Erythroblast (primary cell): ENCODE data around the gene LAMP1.
A peak's percentile ranks its signal among the peaks of the same experiment; 100 is the strongest.
"Not testable (repeated sequence)": the region's sequence is repeated elsewhere in the genome, so short reads cannot be mapped to it uniquely, and the experiment has no call there.

Source experiments
- DNase-seq, 2 experiments: peaks; one replicate each; lab custom pipeline; 2025; lab: John Stamatoyannopoulos, UW
- GATA1 ChIP-seq: IDR thresholded peaks from 2 replicates; pipeline ENCODE4 v1.6.1; 2011; ENCODE audit warnings: low read depth, mild to moderate bottlenecking, control low read depth, low read length, moderate library complexity
- POLR2A ChIP-seq: IDR thresholded peaks from 2 replicates; pipeline ENCODE4 v1.6.1; 2011; ENCODE audit warnings: mild to moderate bottlenecking, low read length

Gene LAMP1

DNA sequence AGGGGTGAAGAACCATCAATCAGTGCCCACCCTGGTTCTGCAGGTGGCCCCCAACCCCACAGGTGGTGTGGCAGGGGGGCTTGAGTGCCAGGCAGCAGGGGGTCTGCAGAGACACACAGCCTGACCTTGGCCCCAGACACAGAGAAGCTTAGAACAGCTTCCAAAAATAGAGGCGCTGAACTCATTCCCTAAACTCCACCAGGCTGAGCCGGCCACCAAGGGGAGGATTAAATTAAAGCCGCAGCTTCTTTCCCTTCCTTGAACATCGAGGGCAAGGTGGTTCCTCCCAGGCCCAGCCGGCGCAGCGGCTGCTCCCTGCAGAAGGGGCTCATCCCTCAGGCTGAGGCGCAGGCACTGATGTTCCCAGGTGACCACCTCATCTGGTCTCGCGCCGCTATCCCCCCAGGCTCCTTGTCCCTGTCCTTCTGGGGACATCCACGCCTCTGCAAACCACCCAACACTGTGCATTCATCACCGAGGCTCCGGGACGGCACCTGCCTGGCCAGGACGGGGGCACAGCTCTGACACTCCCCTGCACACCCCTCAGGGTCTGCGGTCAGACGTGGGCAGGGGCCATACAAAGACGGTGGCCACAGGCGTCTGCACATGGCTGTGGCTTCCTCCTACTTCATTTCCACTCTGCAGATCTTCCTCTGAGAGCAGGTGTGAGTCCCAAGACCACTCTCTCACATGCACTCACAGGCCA is 30.9 kb downstream of the LAMP1 start:
- TF ChIP-seq POLR2A (no peak), GATA1 (no peak)
- no peak for DNase-seq

DNA sequence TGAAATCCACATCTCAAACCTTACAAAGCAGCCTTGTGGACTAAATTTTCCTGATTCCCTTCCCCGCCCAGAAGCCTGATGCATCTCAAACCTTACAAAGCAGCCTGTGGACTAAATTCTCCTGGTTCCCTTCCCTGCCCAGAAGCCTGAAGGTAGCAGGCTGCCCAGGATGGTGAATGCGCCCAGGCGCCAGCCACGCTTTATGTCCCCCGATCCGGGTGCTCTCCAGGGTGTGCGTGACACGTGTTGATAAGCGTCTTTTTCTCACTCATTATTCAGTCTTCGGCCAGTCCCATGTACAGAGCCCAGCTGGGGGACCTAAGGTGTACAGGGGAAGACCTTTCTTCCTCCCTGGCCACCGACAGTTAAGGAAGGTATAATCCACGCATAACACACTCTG is 31.8 kb downstream of the LAMP1 start:
- DNase-seq = no peak
- TF ChIP-seq POLR2A = no peak
- TF ChIP-seq GATA1 = no peak

DNA sequence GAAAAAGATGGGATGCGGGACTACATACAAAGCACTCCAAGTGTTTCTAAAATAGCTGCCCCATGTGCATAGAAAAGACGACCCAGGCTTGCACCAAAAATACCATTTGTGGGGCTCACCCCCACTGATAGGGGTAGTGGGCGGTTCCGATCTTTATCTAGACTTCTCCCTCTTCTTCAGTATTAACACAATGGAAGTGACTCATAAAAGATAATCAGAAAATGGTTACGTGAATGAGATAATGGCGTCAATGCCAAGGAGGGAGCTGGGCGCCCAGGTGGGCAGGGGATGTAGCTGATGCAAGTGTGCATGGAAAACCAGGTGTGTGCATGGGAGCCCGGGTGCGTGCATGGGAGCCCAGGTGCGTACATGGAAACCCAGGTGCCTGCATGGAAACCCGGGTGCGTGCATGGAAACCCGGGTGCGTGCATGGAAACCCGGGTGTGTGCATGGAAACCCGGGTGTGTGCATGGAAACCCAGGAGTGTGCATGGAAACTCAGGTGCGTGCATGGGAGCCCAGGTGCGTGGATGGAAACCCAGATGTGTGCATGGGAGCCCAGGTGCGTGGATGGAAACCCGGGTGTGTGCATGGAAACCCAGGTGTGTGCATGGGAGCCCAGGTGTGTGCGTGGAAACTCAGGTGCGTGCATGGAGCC is 32.7 kb downstream of the LAMP1 start:
- peak in 1 of 2 experiments; percentile 41 for DNase-seq

DNA sequence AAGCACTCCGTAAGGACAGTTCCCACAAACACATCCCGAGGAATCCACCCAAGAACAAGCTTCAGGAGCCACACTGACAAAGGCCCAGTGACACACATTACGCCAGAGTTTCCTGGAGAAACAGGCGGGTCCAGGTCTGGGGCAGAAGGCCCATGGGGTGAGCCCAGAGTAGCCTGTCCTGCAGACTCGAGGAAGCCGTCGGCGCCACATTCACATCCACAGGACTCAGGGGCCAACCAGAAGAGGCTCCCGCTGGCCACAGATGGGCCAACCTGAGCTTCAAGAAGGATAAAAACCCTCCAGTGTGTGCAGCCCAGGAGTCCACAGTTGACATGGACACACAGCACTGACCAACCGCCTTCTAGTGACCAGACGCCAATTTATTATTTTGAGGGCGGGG is 35.6 kb downstream of the LAMP1 start:
- TF ChIP-seq POLR2A = no peak
- no peak for TF ChIP-seq GATA1
- no peak for DNase-seq

More for the DNA sequence above, 32.7 kb downstream of the LAMP1 start:
- no peak for TF ChIP-seq GATA1
- no peak for TF ChIP-seq POLR2A

DNA sequence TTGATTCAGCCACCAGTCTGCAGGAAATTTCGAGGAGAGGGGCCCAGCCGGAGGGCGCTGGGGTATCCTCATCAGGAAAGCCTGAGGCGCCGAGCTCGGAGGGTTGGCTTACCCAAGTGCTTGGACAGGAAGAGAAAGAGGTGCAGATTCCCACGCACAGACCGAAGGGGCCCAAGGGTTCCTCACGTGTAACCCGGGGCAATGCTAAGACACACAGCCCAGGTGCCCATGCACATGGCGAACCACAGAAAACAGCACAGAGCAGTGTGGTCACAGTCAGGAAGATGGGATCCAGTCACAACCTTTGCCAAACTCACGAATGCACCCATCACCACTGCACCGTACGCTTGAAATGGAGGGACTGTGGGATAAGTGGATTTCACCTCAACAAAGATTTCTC is 36.0 kb downstream of the LAMP1 start:
- no peak for TF ChIP-seq GATA1
- DNase-seq = no peak

DNA sequence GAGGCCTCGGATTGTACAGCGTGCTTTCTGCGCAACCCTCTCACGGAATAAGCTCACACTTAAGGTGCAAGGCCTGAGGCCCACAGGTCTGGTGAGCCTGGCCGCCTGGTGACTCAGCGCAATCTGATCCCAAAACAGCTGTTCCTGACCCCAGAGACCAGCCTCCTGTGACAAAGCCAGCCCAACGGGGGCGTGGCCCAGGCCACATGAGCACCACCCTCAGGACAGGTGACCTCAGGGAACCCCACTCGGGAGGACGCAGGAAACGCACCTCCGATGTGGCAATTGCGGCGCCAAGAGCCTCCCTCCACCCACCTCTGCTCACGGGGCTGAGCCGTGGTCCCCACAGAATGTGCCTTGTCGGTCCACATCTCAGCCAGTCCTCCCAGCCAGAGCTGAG is 40.5 kb downstream of the LAMP1 start:
- TF ChIP-seq GATA1 = no peak
- no peak for TF ChIP-seq POLR2A
- DNase-seq = no peak

DNA sequence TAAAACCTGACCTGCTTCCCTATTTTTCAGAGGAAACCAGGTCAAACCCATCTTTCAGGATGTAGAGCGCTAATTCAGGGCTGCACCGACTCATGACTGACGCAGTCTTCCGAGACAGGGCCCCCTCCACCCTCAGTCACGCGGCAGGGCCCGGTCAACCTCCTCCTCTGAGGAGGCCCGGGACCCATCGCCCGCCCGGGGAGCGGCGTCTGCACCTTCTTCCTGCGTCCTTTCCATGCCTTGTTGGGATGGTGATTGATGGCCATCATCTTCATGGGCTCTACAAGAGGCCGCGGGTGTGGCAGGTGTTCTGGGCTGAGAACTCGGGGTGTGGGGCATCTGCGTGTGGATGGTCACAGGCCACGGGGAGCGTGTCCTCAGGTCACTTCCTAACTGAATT is 40.9 kb downstream of the LAMP1 start:
- no peak for DNase-seq
- TF ChIP-seq POLR2A (no peak), GATA1 (no peak)

DNA sequence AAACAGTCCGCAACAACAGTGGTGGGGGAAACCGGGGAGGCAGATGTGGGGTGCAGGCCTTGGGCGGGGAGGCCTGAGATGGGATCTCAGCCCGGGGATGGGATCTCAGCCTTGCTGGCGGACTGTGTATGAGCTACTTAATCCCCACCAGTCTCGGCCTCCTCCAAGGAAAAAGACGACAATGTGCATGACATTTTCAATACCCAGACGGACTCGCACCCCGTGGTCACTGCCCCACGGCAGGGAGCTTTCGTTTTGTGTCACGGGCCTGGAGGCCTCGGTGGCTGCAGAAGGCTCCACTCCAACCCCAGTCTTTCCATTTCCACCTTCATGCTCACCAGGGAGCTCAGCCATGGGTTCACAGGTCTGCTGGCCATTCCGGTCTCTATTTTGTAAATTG is 41.4 kb downstream of the LAMP1 start:
- no peak for DNase-seq

DNA sequence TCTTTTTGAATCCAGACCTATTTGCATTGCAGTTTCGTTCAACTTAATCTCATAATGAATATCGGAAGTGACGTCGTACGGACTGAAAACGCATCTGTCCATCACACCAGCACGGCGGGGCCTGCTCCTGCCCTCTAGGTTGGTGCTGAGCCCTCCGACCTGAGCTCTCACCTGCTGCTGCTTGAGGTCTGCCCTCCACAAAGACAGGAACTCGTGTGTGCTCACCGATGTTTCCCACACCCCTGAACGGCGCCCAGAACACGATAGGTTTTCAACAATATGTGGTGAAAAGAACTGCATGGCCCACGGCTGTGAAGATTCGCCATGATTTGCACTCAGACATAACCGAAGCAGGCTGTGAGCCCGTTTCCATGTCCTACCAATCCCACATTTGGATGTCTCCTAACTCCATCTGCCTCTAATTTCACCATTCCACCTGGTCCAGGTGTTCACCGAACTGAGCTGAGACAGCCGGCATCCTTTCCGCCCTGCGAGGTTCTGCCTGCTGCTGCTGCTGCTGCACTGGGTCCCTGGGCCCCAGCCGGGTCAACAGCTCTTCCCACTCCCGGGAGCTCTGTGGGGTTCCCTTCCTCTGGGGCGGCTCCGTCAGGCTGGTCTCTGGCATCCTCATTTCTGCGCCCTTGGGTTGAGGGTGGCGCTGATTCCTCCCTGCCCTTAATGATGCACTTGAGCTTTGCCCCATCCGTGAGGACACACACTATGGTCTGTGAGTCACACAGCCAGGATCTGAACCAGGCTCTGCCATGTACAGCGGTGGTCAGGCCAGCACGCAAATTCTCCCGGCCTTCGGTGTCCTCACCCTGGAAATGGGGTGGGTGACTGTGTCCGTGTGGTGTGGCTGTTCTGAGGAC is 46.0 kb downstream of the LAMP1 start:
- no peak for TF ChIP-seq GATA1
- no peak for TF ChIP-seq POLR2A
- no peak for DNase-seq

More for the DNA sequence above, 41.4 kb downstream of the LAMP1 start:
- no peak for TF ChIP-seq POLR2A
- no peak for TF ChIP-seq GATA1

DNA sequence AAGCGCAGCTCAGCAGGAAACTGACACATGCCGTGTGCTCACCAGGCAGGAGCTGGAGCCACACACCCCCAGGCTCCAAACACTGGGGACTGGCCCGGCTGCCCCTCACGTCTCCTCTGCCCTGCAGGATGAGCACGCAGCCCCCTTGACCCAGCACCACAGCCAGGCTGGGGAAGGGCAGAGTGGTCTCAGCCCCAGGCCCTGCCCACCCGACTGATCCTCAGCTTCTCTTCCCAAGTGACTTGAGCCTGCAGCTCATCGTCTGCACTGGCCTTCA is 46.6 kb downstream of the LAMP1 start:
- no peak for DNase-seq
- no peak for TF ChIP-seq POLR2A
- no peak for TF ChIP-seq GATA1

DNA sequence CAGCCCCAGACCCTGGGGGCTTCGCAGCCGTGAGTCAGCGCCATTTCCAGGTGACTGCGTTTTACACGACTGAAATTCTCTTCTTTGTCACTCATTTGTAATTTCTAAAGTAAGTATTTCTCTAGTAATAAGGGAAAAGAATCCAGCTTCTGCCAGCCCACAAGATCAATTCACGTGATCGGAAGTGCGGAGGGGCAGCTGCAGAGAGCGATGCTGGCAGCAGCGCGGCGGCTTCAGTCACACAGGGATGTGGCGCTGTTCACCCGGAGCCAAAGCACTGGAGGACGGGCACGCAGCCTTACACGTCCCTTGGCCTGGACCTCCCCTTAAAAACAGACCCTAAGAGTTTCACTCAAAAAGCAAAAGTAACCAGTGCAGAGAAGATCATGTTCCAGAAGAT is 48.4 kb downstream of the LAMP1 start:
- DNase-seq = no peak
- no peak for TF ChIP-seq GATA1
- TF ChIP-seq POLR2A = no peak

DNA sequence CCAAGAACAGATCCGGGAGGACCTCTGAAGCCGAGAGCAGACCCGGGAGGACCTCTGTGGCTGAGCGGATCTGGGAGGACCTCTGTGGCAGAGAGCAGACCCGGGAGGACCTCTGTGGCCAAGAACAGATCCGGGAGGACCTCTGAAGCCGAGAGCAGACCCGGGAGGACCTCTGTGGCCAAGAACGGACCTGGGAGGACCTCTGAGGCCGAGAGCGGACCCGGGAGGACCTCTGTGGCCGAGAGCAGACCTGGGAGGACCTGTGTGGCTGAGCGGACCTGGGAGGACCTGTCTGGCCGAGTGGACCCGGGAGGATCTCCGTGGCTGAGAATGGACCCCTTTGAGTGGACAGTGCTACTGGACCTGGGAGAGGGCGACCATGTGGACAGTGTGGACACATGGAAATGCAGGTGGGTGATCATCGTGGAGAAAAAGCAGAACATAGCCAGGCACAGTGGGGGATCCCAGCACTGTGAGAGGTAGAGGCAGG is 50.7 kb downstream of the LAMP1 start:
- DNase-seq = not testable (repeated sequence)

DNA sequence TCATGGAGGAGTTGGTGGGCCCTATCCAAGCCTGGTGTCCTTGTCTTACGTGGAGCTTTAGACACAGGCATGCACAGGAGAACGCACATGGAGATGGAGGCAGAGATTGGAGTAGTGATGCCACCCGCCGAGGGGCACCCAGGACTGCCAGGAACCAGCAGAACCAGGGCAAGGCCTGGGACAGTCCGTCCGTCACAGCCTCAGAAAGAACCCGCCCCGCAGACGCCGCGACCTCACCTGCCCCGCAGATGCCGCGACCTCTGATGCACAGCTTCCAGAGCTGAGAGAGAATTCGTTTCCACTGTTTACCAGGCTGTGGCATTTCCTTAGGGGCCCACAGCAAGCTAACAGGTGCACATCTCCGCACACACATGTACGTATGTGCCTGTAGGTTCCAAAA is 51.6 kb downstream of the LAMP1 start:
- TF ChIP-seq GATA1 (no peak), POLR2A (no peak)
- no peak for DNase-seq

DNA sequence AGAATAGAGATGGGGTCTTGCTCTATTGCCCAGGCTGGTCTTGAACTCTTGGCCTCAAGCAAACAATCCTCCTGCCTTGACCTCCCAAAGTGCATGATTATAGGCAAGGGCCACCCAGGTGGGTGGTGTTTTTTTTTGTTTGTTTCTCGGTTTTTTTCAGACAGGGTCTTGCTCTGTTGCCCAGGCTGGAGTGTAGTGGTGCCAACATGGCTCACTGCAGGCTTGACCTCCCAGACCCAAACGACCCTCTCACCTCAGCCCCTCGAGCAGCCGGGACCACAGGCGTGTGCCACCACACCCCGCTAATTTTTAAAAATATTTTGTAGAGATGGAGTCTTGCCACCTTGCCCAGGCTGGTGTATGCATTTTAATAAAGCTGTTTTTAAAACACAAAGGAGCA is 52.0 kb downstream of the LAMP1 start:
- TF ChIP-seq GATA1 (no peak), POLR2A (no peak)

DNA sequence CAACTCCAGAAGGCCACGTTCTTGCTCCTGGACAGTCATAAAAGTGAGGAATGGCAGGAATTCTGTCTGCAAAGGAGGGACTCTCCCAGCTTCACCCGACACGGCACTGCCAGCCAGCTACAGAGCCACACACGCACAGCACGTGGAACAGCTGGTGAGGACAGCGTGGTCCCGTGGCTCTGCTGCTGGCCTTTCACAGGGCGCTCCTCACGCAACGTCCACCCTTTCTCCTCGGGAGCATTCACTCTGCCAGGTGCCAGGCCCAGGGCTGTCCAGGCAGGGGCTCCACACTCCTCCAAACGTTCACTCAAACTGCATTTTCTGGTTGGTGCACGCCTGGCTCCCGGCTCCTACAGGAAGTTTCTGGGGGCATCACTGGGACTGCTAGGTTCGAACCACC is 52.5 kb downstream of the LAMP1 start:
- TF ChIP-seq POLR2A (no peak), GATA1 (no peak)

More for the DNA sequence above, 52.0 kb downstream of the LAMP1 start:
- DNase-seq = no peak

More for the DNA sequence above, 52.5 kb downstream of the LAMP1 start:
- no peak for DNase-seq
